ENCODE data around the gene ZBTB47.

ZBTB47 gene

DNA sequence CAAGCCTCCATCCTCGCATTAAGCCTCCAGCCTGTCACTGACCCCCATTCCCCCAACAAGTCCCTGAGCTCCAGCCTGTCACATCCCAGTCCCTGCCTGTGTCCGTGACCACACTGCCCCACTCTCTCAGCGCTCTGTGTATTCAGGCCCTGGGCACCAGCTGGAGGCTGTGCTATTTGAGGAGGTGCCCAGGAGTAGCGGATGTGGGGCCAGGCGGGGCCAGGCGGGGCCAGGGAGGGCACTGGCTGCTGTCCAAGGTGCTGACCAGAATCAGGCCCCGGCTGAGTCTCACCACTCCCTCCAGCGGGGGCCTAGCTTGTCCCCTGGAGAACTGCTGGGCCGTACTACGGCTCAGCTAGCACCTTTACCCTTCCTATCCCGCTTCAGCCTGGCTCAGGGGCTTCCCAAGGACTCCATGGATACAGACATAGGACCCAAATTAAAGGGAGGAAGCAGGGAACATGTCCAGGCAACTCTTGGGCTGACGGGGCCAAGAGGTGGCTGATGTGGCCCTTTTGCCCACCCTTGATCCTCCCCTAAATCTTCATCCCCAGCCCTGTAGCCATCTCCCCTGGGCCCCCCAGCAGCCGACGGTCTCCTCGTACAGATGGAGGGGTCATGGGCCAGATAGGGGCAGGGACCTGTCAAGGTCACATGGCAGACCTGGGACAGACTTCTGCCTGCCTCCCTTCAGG is 48.0 kb downstream of the ZBTB47 start:
- DNase-seq = peak; percentile 9 to 48

DNA sequence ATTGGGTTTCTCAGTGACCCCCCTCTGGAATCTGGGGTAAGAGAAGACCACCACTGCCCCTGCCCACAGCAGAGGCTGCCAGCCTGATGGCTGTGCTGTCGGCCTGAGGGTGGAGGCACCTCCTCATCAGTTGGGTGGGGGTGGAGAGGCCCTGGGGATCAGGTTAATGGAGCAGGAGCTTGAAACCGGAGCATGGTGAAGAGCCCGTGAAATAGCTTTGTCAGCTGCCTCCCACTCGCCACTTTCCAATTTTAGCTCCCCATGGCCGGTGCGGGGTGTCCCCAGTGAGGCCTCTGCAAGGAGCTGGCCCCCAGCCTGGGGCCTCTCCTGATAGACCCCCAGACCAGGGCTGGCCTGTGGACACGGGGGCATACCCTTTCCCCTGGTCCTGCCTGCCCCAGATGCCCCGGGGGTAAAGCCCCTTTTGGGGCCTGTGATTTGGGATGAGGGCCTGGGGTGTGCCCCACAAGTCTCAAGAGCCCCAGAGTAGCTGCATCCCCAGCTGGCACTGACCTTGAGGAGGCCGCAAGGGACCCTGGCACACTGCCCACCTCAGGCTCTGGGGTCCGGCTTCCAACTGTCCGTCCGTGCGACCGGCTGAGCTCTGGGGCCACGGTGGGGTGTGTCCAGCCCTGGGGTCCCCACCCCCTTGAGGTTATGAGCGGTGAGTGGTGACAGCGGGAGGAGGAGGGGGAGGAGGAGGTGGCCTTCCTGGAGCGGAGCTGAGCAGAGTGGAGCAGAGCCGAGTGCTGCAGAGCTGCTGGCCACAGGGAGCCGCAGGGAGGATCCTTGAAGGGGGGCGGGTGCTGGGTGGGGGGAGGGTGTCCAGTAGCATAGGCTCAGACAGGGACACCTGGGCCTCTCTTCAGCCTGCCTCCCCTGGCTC is 48.8 kb downstream of the ZBTB47 start, which contains the start of gene HHATL:
Gene HHATL (minus strand): TSS at position 733 of the 886 bp plus-strand sequence. CDS start 1,972 bp downstream, outside the sequence.
- no peak for DNase-seq

DNA sequence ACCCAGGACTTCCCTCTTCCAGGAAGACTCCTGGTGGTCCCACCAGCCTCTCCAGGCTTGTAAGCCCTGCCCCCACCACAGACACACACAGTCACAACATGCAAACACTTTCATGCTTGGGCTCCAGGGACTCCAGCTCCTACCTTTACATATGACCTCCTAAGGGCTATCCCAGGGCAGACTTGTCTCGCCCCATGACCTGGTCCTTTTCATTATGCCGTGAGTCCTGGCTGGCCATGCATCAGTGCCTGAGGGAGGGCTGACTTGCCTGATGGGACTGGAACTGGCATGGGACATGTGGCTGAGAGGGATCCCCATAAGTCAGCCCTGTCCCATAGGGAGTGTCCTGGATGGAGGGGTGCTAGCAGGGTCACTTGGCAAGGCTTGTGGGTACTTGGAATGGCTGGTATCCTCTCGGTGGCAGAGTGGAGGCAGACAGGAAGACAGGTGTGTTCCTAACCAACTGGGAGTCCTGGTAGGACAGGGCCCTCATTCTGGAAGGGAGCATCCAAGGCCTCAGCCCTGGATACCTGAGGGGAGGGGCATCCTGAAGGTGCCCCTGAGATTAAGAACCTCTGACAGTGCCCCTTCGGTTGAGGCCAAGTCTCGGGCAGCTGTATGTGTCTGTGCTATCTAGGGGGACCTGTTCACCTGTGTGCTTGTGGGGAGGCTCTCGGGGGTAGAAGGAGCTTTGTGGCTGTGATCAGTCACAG is 49.6 kb downstream of the ZBTB47 start:
- no peak for DNase-seq

GRCh38 chr3:42703695-42704025 is 50.2 kb downstream of the ZBTB47 start:
- no peak for DNase-seq

DNA sequence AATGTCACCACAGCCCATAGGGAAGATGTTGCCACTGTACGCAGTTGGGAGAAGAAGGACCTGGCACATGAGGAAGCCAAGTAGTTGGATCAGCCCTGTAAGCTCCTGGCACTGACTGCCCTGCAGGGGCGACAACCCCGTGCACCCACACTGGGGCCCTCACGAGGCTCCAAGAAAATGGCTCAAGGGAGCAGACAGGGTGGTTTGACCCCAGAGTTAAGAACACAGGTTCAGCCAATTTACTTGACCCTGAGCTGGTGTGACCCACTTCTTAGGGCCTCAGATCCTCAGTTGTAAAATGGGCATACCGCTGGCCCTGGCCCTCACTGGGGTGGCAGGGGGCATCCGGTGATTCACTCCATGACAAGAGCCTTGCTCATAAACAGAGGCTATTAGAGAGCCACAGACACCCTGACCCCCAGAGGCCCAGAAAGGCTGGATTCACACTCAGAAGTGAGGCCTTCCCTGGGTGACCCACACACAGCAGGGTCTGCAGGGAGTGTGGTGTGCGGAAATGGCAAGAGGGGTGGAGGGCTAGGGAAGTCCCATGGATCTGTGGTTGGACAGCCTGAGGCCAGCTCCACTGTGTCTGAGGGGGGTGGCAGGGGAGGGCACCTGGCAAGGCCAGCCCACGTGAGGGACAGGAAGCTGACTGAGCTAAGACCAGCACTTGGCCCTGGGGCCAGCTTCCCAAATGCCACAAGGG is 50.8 kb downstream of the ZBTB47 start:
- no peak for DNase-seq

GRCh38 chr3:42705058-42705767 is 51.7 kb downstream of the ZBTB47 start:
- no peak for DNase-seq

DNA sequence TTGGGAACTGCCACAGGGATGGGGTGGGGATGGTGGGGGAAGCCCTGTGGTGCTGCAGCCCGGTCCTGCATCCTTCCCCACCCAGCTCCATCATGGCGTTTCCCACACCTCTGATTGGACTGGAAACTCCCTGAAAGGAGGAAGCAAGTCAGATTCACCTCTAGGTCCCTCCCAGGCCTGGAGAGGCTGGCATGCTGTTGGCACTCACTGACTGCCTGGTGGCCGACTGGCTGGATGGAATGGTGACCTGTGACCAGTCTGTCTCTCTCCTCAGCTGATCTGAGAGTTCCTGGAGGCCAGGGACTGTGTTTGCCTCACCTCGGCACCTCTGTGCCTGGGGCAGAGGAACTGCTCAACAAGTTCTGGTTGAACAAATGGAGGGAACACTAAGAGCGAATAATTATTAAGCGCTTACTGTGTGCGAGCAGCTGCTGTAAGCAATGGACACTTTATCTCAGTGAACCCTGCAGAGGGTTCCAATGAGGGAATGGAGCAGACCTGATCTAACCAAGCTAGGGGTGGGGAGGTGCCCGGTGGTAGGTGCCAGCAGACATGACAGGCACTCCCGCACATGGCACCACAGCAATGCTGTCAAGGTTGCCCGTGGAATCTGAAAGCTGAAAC is 52.6 kb downstream of the ZBTB47 start:
- no peak for DNase-seq

DNA sequence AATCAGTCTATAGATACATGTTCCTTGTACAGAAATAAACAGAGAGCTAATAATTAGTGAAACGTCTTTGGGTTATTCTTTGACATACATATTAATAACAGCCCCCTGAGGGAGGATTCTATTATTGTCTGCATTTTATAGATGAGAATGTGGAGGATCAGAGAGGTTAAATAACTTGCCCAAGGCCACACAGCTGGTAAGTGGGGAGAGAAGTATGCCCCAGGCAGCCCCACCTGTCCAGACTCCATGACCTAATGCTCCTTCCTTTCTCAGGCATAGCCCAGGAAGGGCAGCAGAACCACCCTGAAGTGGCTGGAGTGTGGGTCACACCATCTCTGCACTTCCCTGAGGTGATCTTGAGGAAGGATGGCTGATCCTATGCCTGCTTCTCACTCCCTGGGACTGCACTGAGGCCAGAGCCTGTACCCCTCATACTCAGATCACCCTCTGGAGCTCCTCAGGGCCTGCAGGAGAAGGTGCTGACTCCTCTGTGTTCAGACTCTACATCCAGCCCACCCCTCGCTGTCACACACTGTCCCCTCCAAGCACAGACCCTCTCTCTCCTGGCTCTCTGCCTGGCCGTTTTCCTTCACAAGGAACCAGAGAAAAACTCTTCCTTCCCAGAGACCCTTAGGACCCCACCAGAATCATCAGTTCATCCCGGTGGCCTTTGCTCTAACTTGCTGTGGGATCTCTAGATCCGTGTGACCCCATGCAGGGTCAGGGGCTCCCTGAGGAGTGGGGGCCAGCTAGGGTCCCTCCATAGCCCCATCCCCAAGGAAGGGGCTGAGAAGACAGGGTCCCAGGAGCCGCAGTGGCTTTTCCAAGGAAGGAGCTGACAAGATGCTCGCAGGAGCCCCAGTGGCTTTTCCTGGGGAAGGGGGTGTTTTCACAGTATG is 53.5 kb downstream of the ZBTB47 start:
- DNase-seq = no peak

DNA sequence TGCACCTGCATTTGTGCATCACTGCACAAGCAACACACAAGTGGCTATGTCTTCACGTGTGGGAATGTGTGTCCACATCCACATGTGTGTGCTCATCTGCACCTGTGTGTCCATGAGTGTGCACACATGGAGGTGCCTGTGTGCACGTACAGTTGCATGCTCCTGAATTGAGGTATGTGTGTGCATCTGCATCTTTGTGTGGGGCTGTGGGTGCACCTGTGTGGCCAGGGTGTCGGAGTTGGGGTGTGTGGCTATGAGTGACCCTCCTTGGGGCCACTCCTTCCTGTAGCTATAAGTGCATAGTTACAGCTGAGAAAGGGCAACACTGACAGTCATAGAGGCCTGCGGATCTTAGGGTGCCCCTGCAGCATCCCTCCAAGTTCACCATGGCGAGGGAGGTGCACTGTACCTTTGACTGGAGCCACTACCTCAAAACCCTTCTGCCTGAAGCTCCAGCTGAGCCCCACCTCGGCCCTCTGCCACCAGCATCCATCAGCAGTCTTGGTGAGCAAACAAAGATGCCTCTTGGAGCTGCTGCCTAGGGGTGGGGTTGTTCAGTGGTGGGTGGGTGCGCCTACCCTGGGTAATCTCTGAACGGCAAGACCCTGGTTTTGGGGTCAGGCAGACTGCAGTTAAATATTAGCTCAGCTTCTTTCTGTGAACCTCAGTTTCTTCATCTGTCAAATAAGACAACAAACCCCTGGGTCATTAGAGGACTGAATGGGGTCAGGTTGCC is 54.3 kb downstream of the ZBTB47 start:
- no peak for DNase-seq

- DNase-seq = no peak
Observed at GRCh38 chr3:42708611-42709151, 55.2 kb downstream of the ZBTB47 start.

DNA sequence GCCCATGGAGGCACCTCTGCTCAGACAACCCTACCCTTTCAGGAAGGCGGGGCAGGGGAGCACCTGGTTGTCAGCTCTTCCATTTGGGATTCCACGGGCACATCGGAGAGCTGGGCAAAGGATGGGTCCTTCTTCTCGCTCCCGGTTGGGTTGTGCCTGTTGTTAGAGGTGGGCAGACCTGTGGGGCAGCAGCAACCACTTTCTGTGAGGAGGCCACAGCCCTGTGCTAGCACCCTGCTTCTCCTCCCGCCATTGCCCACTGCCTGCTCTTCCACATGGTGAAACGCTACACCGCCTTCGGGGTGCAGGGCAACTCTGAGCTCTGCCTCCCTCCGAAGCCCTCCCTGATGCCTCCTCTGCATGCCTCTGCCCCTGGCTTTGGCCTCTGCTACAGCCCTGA is 56.1 kb downstream of the ZBTB47 start:
- no peak for DNase-seq

- DNase-seq = no peak
Observed at GRCh38 chr3:42710323-42711021, 57.0 kb downstream of the ZBTB47 start.

GRCh38 chr3:42711491-42712343 is 58.2 kb downstream of the ZBTB47 start:
- DNase-seq = no peak

- no peak for DNase-seq
Observed at GRCh38 chr3:42712344-42712648, 58.8 kb downstream of the ZBTB47 start.

DNA sequence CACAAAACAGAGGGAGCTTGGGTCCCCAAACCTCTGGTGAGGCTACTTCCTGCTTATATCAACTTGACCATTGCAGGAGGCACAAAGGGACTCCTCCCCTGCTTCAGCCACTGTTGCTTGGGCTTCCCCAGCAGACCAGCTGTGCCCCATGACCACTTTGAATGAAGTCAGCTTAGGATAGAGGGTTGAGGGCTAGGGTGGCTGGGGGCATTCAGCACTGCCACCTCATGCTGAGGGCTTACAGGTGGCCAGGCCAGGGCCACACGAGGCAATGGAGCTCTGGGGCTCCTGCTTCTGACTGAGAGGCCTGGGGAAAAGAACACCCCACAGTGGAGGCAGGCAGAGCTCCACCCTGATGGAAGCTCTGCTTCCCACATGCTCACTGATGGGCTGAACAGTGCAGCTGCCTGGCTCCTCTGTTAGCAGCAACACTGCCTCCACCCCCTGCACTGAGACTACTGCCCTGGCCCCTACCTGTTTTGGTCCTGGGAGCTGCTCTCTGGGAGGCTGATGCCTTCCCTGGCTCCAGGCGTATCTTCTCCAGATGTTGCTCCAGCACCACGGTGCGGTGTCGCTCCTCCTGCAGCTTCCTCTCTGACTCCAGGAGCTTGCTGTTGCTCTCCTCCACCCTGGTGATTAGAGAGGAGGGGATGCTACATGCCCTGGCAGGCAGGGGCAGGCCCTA is 59.3 kb downstream of the ZBTB47 start:
- no peak for DNase-seq

- no peak for DNase-seq
Observed at GRCh38 chr3:42713747-42714146, 60.2 kb downstream of the ZBTB47 start.

- DNase-seq = no peak
Observed at GRCh38 chr3:42714171-42714852, 60.8 kb downstream of the ZBTB47 start.
